PC-3 (cell line): ENCODE results near the gene TANC1. TPM values are rescaled to one million over a fixed set of nuclear protein-coding genes. Genes with fewer than 3 reads are reported as not detected.
A peak's percentile ranks its signal among the peaks of the same experiment; 100 is the strongest.

ENCODE experiments used
- ATAC-seq: fragments of 200-7000 bp; cut with Tn5 transposase; 2 replicates; pipeline ENCODE4 v1.9.1; 2020; ENCODE audit warnings: mild to moderate bottlenecking, moderate library complexity
- BruUV-seq: library from RNA; stranded (reverse); fragments of 400-500 nt; replicated peaks from 2 replicates; lab custom pipeline; 2021; lab: Mats Ljungman, UMichigan
- CTCF ChIA-PET: fragments of 300-600 bp; sonication (Branson Sonifier 250); formaldehyde crosslinking; loops from one replicate; lab custom pipeline; 2022; ENCODE audit warnings: antibody characterized with exemption; lab: Charles Lee
- POLR2A ChIA-PET: fragments of 300-600 bp; sonication (Branson Sonifier 250); formaldehyde crosslinking; loops from one replicate; lab custom pipeline; 2022; ENCODE audit warnings: antibody characterized with exemption; ENCODE audit not compliant: unreplicated experiment; lab: Charles Lee
- DNase-seq: peaks from one replicate; pipeline ENCODE4 v3.0.0-alpha.2; 2015
- H2AFZ ChIP-seq: fragments of 300-600 bp; sonication (generic); 2 replicates; pipeline ENCODE4 v1.6.0; 2016; ENCODE audit warnings: antibody characterized with exemption, low read length
- H3F3A ChIP-seq: fragments of 300-600 bp; sonication (generic); one replicate; pipeline ENCODE4 v1.6.0; 2017; ENCODE audit warnings: antibody characterized with exemption, low read length, control low read depth, mild to moderate bottlenecking; ENCODE audit not compliant: unreplicated experiment
- H3K27ac ChIP-seq: fragments of 300-600 bp; sonication (generic); 2 replicates; pipeline ENCODE4 v1.5.1; 2016; ENCODE audit warnings: mild to moderate bottlenecking, low read length
- H3K27me3 ChIP-seq: fragments of 300-600 bp; sonication (generic); 2 replicates; pipeline ENCODE4 v1.6.1; 2016; ENCODE audit warnings: low read length, mixed read lengths
- H3K36me3 ChIP-seq: fragments of 300-600 bp; sonication (generic); 2 replicates; pipeline ENCODE4 v1.6.1; 2016; ENCODE audit warnings: low read depth, mixed run types, low read length, mixed read lengths
- H3K4me1 ChIP-seq: fragments of 300-600 bp; sonication (generic); 2 replicates; pipeline ENCODE4 v1.5.1; 2016; ENCODE audit warnings: low read length; ENCODE audit not compliant: insufficient read depth
- H3K4me2 ChIP-seq: fragments of 300-600 bp; sonication (generic); 2 replicates; pipeline ENCODE4 v1.6.0; 2016; ENCODE audit warnings: low read length
- H3K4me3 ChIP-seq: fragments of 300-600 bp; sonication (generic); 2 replicates; pipeline ENCODE4 v1.5.1; 2016; ENCODE audit warnings: mild to moderate bottlenecking, low read length, mixed read lengths
- H3K79me2 ChIP-seq: fragments of 300-600 bp; sonication (generic); 2 replicates; pipeline ENCODE4 v1.6.1; 2017; ENCODE audit warnings: low read length, mixed read lengths
- H3K9ac ChIP-seq: fragments of 300-600 bp; sonication (generic); 2 replicates; pipeline ENCODE4 v1.6.0; 2016; ENCODE audit warnings: mild to moderate bottlenecking, low read length
- H3K9me2 ChIP-seq: fragments of 300-600 bp; sonication (generic); replicated peaks from 2 replicates; pipeline ENCODE4 v1.6.1; 2016; ENCODE audit warnings: mixed run types, low read length, mixed read lengths
- H3K9me3 ChIP-seq: fragments of 300-600 bp; sonication (generic); 2 replicates; pipeline ENCODE4 v1.6.1; 2016; ENCODE audit warnings: low read length, mixed read lengths
- H4K20me1 ChIP-seq: fragments of 300-600 bp; sonication (generic); 2 replicates; pipeline ENCODE4 v1.6.1; 2016; ENCODE audit warnings: low read length, mixed read lengths
- EZH2 ChIP-seq: fragments of 300-600 bp; sonication (generic); IDR thresholded peaks from one replicate; pipeline ENCODE4 v1.6.1; 2017; ENCODE audit warnings: antibody characterized with exemption, mild to moderate bottlenecking, low read length; ENCODE audit not compliant: unreplicated experiment
- EZH2phosphoT487 ChIP-seq: fragments of 300-600 bp; sonication (generic); IDR thresholded peaks from 2 replicates; pipeline ENCODE4 v1.6.1; 2018; ENCODE audit warnings: mild to moderate bottlenecking, antibody characterized with exemption, low read length, borderline replicate concordance
- intact Hi-C: fragments of 100-400 bp; cut with micrococcal nuclease; formaldehyde crosslinking; loops from 2 replicates; pipeline ENCODE4 v1.9.0; 2023
- total RNA-seq: library from RNA; depleted of rRNA; stranded (reverse); fragments of >200 nt; gene quantifications from 2 replicates; pipeline ENCODE4 v1.2.3, GENCODE V29; 2014
- TF ChIP-seq, protein P1 (sequence below): fragments of 300-600 bp; sonication (generic); conservative IDR thresholded peaks from 2 replicates; pipeline ENCODE4 v1.5.1; 2017; ENCODE audit warnings: antibody characterized with exemption, low read depth, mild to moderate bottlenecking, low read length

TANC1 gene
- total RNA-seq, 1 experiment from 2014 or later, result 17.6 TPM

DNA sequence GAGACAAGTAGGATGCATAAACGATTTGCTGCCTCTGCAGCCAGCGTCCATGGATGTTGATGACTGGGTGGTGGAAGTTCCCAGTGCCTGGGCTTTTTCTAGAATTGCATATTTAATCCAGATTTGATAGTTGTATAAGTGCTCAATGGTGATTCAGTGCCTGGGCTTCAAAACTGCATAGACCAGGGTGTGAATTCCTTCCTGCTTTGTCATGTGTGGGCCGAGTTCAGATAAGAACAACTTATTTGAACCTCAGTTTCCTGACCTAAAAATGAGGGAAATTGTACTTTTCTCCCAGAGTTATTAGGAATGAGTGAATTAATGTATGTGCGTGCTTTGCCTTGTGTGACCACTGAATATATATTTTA, 163.5 kb downstream of the TANC1 start:
- Histone ChIP-seq H3K4me2 (peak overlapping the region; percentile 28; the same call in 1 of the 2 replicates), H3K79me2 (no peaks in the 10 kb centered on the region), H3K27me3 (no peaks in the 10 kb centered on the region), H2AFZ (no peak overlapping the region), H3K4me3 (no peak overlapping the region), H3K9ac (no peak overlapping the region), H3K27ac (no peak overlapping the region), H3K9me2 (no peaks in the 10 kb centered on the region), H3K4me1 (peaks cover 11% of the 10 kb centered on the region), H3K9me3 (no peaks in the 10 kb centered on the region), H4K20me1 (no peaks in the 10 kb centered on the region), H3K36me3 (0 out of 2 replicates have a peak, but pooled peaks cover 4% of the 10 kb centered on the region), H3F3A (no peaks in the 10 kb centered on the region)
- BruUV-seq, result no TSS peak
- TF ChIP-seq EZH2phosphoT487 (no peak), EZH2 (no peak)
- TF ChIP-seq, protein P1, sequence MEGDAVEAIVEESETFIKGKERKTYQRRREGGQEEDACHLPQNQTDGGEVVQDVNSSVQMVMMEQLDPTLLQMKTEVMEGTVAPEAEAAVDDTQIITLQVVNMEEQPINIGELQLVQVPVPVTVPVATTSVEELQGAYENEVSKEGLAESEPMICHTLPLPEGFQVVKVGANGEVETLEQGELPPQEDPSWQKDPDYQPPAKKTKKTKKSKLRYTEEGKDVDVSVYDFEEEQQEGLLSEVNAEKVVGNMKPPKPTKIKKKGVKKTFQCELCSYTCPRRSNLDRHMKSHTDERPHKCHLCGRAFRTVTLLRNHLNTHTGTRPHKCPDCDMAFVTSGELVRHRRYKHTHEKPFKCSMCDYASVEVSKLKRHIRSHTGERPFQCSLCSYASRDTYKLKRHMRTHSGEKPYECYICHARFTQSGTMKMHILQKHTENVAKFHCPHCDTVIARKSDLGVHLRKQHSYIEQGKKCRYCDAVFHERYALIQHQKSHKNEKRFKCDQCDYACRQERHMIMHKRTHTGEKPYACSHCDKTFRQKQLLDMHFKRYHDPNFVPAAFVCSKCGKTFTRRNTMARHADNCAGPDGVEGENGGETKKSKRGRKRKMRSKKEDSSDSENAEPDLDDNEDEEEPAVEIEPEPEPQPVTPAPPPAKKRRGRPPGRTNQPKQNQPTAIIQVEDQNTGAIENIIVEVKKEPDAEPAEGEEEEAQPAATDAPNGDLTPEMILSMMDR, result no peak
- ChIA-PET CTCF (no interaction called here), POLR2A (no interaction called here)
- intact Hi-C loops, result no loop called here
- ATAC-seq (peak; percentile 66), DNase-seq (peak; percentile 55)

GRCh38 chr2:159133797-159134196, 165.4 kb downstream of the TANC1 start:
- DNase-seq (no peak), ATAC-seq (no peak)
- Histone ChIP-seq H4K20me1 (no peaks in the 10 kb centered on the region), H3K27me3 (no peaks in the 10 kb centered on the region), H3K9ac (no peak overlapping the region), H3F3A (no peaks in the 10 kb centered on the region), H3K4me2 (no peak overlapping the region), H3K4me1 (peaks cover 22% of the 10 kb centered on the region), H3K4me3 (no peak overlapping the region), H3K36me3 (no peaks in the 10 kb centered on the region), H2AFZ (no peak overlapping the region), H3K79me2 (no peaks in the 10 kb centered on the region), H3K9me3 (no peaks in the 10 kb centered on the region), H3K27ac (no peak overlapping the region), H3K9me2 (no peaks in the 10 kb centered on the region)
- ChIA-PET POLR2A (no interaction called here), CTCF (no interaction called here)
- intact Hi-C loops, result no loop called here
- no TSS peak for BruUV-seq
- TF ChIP-seq EZH2, result no peak
- TF ChIP-seq, protein P1, result no peak; the same call in 1 of the 2 replicates
- TF ChIP-seq EZH2phosphoT487, result no peak

- DNase-seq, result no peak
- Histone ChIP-seq H3K27ac (no peak overlapping the region), H3K36me3 (no peaks in the 10 kb centered on the region), H3K4me2 (no peak overlapping the region), H3K9ac (no peak overlapping the region), H4K20me1 (no peaks in the 10 kb centered on the region), H3K9me3 (no peaks in the 10 kb centered on the region), H3K27me3 (no peaks in the 10 kb centered on the region), H3K79me2 (no peaks in the 10 kb centered on the region), H2AFZ (no peak overlapping the region), H3F3A (no peaks in the 10 kb centered on the region), H3K4me3 (no peak overlapping the region), H3K9me2 (no peaks in the 10 kb centered on the region), H3K4me1 (peaks cover 22% of the 10 kb centered on the region)
- POLR2A ChIA-PET, result no interaction called here
- no TSS peak for BruUV-seq
- intact Hi-C loops, result no loop called here
- CTCF ChIA-PET, result no interaction called here
- TF ChIP-seq EZH2 (no peak), EZH2phosphoT487 (no peak)
- TF ChIP-seq, protein P1, result no peak
- ATAC-seq, result no peak
These were observed 166.5 kb downstream of the TANC1 start for GRCh38 chr2:159134979-159135378.
